Activated CD8-positive, alpha-beta T cell treated with anti-CD3 and anti-CD28 coated beads for 36 hours (primary cell): Measurements from ENCODE around the gene PRKCZ. TPM values are rescaled to one million over a fixed set of nuclear protein-coding genes. Genes with fewer than 3 reads are reported as not detected.
A peak's percentile ranks its signal among the peaks of the same experiment; 100 is the strongest.

ENCODE experiments used
- ATAC-seq: fragments of 200-7000 bp; cut with Tn5 transposase; one replicate; pipeline ENCODE4 v1.10.0; 2021; ENCODE audit warnings: mild to moderate bottlenecking, moderate library complexity
- CTCF ChIA-PET: fragments of 350-600 bp; sonication (Branson Sonifier 250); formaldehyde crosslinking; loops from one replicate; lab custom pipeline; 2021; ENCODE audit warnings: antibody characterized with exemption; lab: Charles Lee
- POLR2A ChIA-PET: fragments of 350-600 bp; sonication (Branson Sonifier 250); formaldehyde crosslinking; loops from one replicate; lab custom pipeline; 2021; ENCODE audit warnings: antibody characterized with exemption; lab: Charles Lee
- DNase-seq: peaks from one replicate; pipeline ENCODE4 v3.0.0-alpha.2; 2020
- H3K27ac Mint-ChIP-seq: one replicate; pipeline ENCODE4 v1.8.0; 2021; ENCODE audit warnings: mild to moderate bottlenecking, mixed read lengths
- H3K27me3 Mint-ChIP-seq: one replicate; pipeline ENCODE4 v1.8.0; 2021; ENCODE audit warnings: mixed read lengths
- H3K36me3 Mint-ChIP-seq: one replicate; pipeline ENCODE4 v1.8.0; 2021; ENCODE audit warnings: low read depth, mixed read lengths
- H3K4me1 Mint-ChIP-seq: one replicate; pipeline ENCODE4 v1.8.0; 2021; ENCODE audit warnings: low read depth, mixed read lengths
- H3K4me3 Mint-ChIP-seq: one replicate; pipeline ENCODE4 v1.8.0; 2021; ENCODE audit warnings: mild to moderate bottlenecking, moderate library complexity, mixed read lengths
- H3K9me3 Mint-ChIP-seq: one replicate; pipeline ENCODE4 v1.8.0; 2021; ENCODE audit warnings: mixed read lengths
- intact Hi-C: fragments of 100-400 bp; cut with micrococcal nuclease; formaldehyde crosslinking; loops from one replicate; pipeline ENCODE4 v1.10.0; 2022
- total RNA-seq, 2 experiments: library from RNA; stranded (reverse); gene quantifications; one replicate each; pipeline ENCODE4 v1.2.3, GENCODE V29; 2021
- TF ChIP-seq, protein P1 (sequence below): fragments of 200-600 bp; IDR thresholded peaks from one replicate; pipeline ENCODE4 v1.8.0; 2022; ENCODE audit warnings: antibody characterized with exemption, mild to moderate bottlenecking

Gene PRKCZ
- total RNA-seq, 2 experiments from 2014 or later: 15.4 to 15.7 TPM

- Mint-ChIP-seq H3K36me3 (no peaks in the 10 kb centered on the region), H3K4me3 (no peak overlapping the region), H3K4me1 (peaks cover 4% of the 10 kb centered on the region), H3K27ac (no peak overlapping the region), H3K27me3 (no peaks in the 10 kb centered on the region), H3K9me3 (no peaks in the 10 kb centered on the region)
- TF ChIP-seq, protein P1, sequence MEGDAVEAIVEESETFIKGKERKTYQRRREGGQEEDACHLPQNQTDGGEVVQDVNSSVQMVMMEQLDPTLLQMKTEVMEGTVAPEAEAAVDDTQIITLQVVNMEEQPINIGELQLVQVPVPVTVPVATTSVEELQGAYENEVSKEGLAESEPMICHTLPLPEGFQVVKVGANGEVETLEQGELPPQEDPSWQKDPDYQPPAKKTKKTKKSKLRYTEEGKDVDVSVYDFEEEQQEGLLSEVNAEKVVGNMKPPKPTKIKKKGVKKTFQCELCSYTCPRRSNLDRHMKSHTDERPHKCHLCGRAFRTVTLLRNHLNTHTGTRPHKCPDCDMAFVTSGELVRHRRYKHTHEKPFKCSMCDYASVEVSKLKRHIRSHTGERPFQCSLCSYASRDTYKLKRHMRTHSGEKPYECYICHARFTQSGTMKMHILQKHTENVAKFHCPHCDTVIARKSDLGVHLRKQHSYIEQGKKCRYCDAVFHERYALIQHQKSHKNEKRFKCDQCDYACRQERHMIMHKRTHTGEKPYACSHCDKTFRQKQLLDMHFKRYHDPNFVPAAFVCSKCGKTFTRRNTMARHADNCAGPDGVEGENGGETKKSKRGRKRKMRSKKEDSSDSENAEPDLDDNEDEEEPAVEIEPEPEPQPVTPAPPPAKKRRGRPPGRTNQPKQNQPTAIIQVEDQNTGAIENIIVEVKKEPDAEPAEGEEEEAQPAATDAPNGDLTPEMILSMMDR: peak; percentile 35
- DNase-seq (peak; percentile 71), ATAC-seq (peak; percentile 68)
- POLR2A ChIA-PET: interaction anchor here (0.8 to 1.0 kb wide), 3 partner anchors 12 to 16 kb away, joined by 3 read pairs; no protein-coding TSS in a partner anchor
- CTCF ChIA-PET: interaction anchor here (1.2 to 1.6 kb wide), 2 partner anchors 9 to 169 kb away, joined by 3 to 4 read pairs; no protein-coding TSS in a partner anchor
- intact Hi-C loops: no loop called here
Measured at GRCh38 chr1:2212532-2213491, 162.6 kb downstream of the PRKCZ start.

DNA sequence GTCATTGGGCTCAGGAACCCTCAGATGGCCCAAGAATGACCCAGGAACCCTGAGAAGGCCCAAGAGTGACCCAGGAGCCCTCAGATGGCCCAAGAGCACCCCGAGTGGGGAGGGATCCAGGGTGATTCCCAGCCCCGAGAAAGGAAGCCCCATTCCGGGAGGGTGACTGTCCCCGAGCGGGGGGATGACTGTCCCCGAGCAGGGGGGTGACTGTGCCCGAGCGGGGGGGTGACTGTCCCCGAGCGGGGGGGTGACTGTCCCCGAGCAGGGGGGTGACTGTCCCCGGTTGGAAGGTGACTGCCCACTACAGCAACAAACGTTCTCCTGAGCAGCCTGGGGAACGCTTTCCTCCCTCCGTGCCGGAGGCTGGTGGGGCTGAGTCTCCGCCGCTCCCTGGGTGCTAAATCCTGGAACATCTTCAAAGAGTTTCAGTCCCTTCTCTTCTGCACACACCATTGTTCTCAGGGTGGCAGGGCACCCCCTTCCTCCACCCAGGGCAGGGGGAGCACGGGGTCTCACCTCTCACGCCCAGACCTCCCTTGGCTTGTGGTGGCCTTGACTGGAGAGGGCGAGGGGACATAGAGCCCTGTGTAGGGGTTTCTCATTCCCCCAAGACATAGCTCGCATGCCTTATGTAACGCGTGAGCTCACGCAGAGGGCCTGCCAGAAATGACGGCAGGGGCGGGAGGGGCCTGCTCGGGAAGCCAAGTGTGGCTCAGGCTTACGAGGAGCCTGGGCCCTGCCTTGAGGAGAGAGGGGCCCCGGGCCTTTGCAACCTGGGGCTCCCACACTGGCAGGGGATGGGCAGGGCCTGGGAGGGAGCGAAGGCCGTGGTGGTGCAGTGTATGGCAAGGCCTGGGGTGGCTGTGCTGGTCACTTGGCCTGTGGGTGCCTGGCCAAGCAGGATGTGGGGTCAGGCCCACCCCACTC is 163.6 kb downstream of the PRKCZ start:
- ATAC-seq: no peak
- no peaks in the 10 kb centered on the region for H3K27me3 Mint-ChIP-seq
- ChIA-PET CTCF (no interaction called here), POLR2A (no interaction called here)
- TF ChIP-seq, protein P1: no peak
- H3K36me3 Mint-ChIP-seq: no peaks in the 10 kb centered on the region
- H3K9me3 Mint-ChIP-seq: no peaks in the 10 kb centered on the region
- intact Hi-C loops: no loop called here
- H3K4me1 Mint-ChIP-seq: peaks cover 4% of the 10 kb centered on the region
- no peak overlapping the region for H3K4me3 Mint-ChIP-seq
- H3K27ac Mint-ChIP-seq: no peak overlapping the region
- DNase-seq: no peak

DNA sequence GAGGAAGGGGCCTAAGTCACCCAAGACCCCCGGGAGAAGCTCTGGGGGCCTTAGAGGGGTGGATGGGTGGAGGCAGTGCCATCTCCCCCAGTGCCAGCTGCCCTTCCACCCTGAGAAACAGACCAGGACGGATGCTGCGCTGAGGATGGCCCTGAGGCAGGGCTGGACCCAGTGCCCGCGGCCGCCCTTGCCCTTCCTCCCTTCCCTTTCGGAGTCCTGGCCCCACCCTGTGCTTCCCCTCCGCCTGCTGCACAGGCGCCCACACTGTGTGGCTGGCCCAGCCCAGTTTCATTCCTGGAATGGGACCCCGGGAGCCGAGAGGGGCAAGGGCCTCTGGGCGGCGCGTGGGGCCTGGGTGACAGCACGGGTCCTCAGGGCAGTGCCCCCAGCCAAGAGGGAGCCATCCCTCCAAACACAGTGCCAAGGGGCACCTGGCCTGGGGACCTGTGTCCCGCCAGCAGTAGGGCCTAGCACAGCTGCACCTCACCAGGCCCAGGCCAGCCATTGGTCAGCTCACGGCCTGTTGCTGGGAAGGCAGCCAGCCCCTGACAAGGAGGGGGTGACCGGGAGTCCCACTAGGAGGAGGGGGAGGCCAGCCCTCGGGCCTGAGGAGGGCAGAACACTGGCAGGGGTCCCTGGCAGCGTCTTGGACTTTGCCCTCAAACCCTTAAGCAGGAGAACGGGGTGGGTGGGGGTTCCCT is 164.5 kb downstream of the PRKCZ start:
- DNase-seq (no peak), ATAC-seq (no peak)
- no peak overlapping the region for H3K27ac Mint-ChIP-seq
- no peaks in the 10 kb centered on the region for H3K27me3 Mint-ChIP-seq
- no peaks in the 10 kb centered on the region for H3K36me3 Mint-ChIP-seq
- TF ChIP-seq, protein P1: no peak
- peaks cover 4% of the 10 kb centered on the region for H3K4me1 Mint-ChIP-seq
- CTCF ChIA-PET: no interaction called here
- no peaks in the 10 kb centered on the region for H3K9me3 Mint-ChIP-seq
- POLR2A ChIA-PET: no interaction called here
- no peak overlapping the region for H3K4me3 Mint-ChIP-seq
- intact Hi-C loops: no loop called here

- TF ChIP-seq, protein P1: no peak
- no peaks in the 10 kb centered on the region for H3K36me3 Mint-ChIP-seq
- intact Hi-C loops: no loop called here
- H3K9me3 Mint-ChIP-seq: no peaks in the 10 kb centered on the region
- DNase-seq (no peak), ATAC-seq (no peak)
- peaks cover 4% of the 10 kb centered on the region for H3K4me1 Mint-ChIP-seq
- H3K27me3 Mint-ChIP-seq: no peaks in the 10 kb centered on the region
- ChIA-PET CTCF (no interaction called here), POLR2A (no interaction called here)
- H3K27ac Mint-ChIP-seq: no peak overlapping the region
- H3K4me3 Mint-ChIP-seq: no peak overlapping the region
Measured at GRCh38 chr1:2215329-2215728, 165.1 kb downstream of the PRKCZ start.
